ENCODE measurements around the gene S100A14.

- TF ChIP-seq CTCF (IDR thresholded peaks at IDR 0.05): no peak
- no peak for TF ChIP-seq POLR2A (IDR thresholded peaks at IDR 0.05)
Measured at GRCh38 chr1:153639280-153639679, 23.2 kb upstream of the S100A14 start.

All from adrenal gland (tissue), 5 donors.